Naive thymus-derived CD4-positive, alpha-beta T cell (primary cell): ENCODE measurements around the gene COL6A1. TPM values are rescaled to one million over a fixed set of nuclear protein-coding genes. Genes with fewer than 3 reads are reported as not detected.
A peak's percentile ranks its signal among the peaks of the same experiment; 100 is the strongest.

Experiments used
- ATAC-seq: fragments of 150-1000 bp; cut with Tn5 transposase; 2 replicates; pipeline ENCODE4 v1.10.0; 2021; ENCODE audit warnings: mild to moderate bottlenecking, moderate library complexity
- CTCF ChIA-PET: fragments of 350-600 bp; sonication (Branson Sonifier 250); formaldehyde crosslinking; loops from one replicate; lab custom pipeline; 2021; ENCODE audit warnings: antibody characterized with exemption; lab: Charles Lee
- POLR2A ChIA-PET: fragments of 350-600 bp; sonication (Branson Sonifier 250); formaldehyde crosslinking; loops from one replicate; lab custom pipeline; 2021; ENCODE audit warnings: antibody characterized with exemption, inconsistent platforms; lab: Charles Lee
- DNase-seq, 9 donors: peaks; one replicate each; pipeline versions ENCODE4 v3.0.0 to v3.0.0-alpha.2; 2020 to 2022; ENCODE audit warnings: mixed read lengths in 1 of 9
- H3K27ac ChIP-seq: one replicate; pipeline ENCODE4 v1.7.0; 2013; ENCODE audit warnings: mild to moderate bottlenecking, low read depth, low read length, moderate library complexity
- H3K27me3 ChIP-seq, 2 donors: one replicate each; pipeline ENCODE4 v1.7.0; 2013; ENCODE audit warnings: low read length in 2 of 2, mild to moderate bottlenecking in 2 of 2, moderate library complexity in 2 of 2; ENCODE audit not compliant: control insufficient read depth in 2 of 2, insufficient read depth in 2 of 2
- H3K36me3 ChIP-seq, 3 experiments: 1 replicate in 2 of 3; 2 replicates in 1 of 3; pipeline ENCODE4 v1.7.0; 2013; ENCODE audit warnings: low read length in 3 of 3, mild to moderate bottlenecking in 3 of 3, moderate library complexity in 1 of 3; ENCODE audit not compliant: insufficient read depth in 3 of 3, control insufficient read depth in 2 of 3
- H3K4me1 ChIP-seq, 2 donors: one replicate each; pipeline ENCODE4 v1.7.0; 2013; ENCODE audit warnings: low read length in 2 of 2, mild to moderate bottlenecking in 2 of 2, moderate library complexity in 1 of 2; ENCODE audit not compliant: control insufficient read depth in 2 of 2, insufficient read depth in 2 of 2
- H3K4me3 ChIP-seq: 2 replicates; pipeline ENCODE4 v1.7.0; 2013; ENCODE audit warnings: mild to moderate bottlenecking, low read length
- H3K9me3 ChIP-seq, 3 experiments: 1 replicate in 2 of 3; 2 replicates in 1 of 3; pipeline ENCODE4 v1.7.0; 2013; ENCODE audit warnings: low read length in 3 of 3; ENCODE audit not compliant: control insufficient read depth in 2 of 3
- H3K27ac Mint-ChIP-seq, 9 donors: one replicate each; pipeline ENCODE4 v1.8.0; 2020 to 2022; ENCODE audit warnings: mixed read lengths in 9 of 9, mild to moderate bottlenecking in 8 of 9, moderate library complexity in 5 of 9, inconsistent platforms in 2 of 9
- H3K27me3 Mint-ChIP-seq, 5 donors: one replicate each; pipeline ENCODE4 v1.8.0; 2021 to 2022; ENCODE audit warnings: mixed read lengths in 5 of 5, mild to moderate bottlenecking in 1 of 5
- H3K36me3 Mint-ChIP-seq, 5 donors: one replicate each; pipeline ENCODE4 v1.8.0; 2020 to 2022; ENCODE audit warnings: mixed read lengths in 5 of 5, mild to moderate bottlenecking in 3 of 5, inconsistent platforms in 1 of 5
- H3K4me1 Mint-ChIP-seq, 7 donors: one replicate each; pipeline ENCODE4 v1.8.0; 2020 to 2022; ENCODE audit warnings: mixed read lengths in 7 of 7, mild to moderate bottlenecking in 3 of 7, inconsistent platforms in 1 of 7
- H3K4me3 Mint-ChIP-seq, 10 donors: one replicate each; pipeline ENCODE4 v1.8.0; 2020 to 2022; ENCODE audit warnings: mild to moderate bottlenecking in 10 of 10, mixed read lengths in 10 of 10, moderate library complexity in 6 of 10, inconsistent platforms in 2 of 10
- H3K9me3 Mint-ChIP-seq, 11 donors: one replicate each; pipeline ENCODE4 v1.8.0; 2020 to 2022; ENCODE audit warnings: mixed read lengths in 11 of 11, mild to moderate bottlenecking in 4 of 11, inconsistent platforms in 1 of 11, moderate library complexity in 1 of 11
- intact Hi-C, 2 donors: fragments of 100-400 bp; cut with micrococcal nuclease; formaldehyde crosslinking; loops; one replicate each; pipeline ENCODE4 v1.15.1; 2023
- polyA plus RNA-seq, 2 donors: library from polyadenylated mRNA; unstranded; fragments of 300-500 nt; fragmentation: Illumina TruSeq; gene quantifications; one replicate each; pipeline ENCODE4 v1.2.3, GENCODE V29; 2021
- total RNA-seq, 6 experiments: library from RNA in 5 of 6; stranded (reverse) in 5 of 6; gene quantifications; 1 replicate in 5 of 6; 2 replicates in 1 of 6; pipeline ENCODE4 v1.2.3 and lab custom pipeline; 2021 to 2026

COL6A1 gene
- total and polyA plus RNA-seq, 7 experiments from 2014 or later = 0.22 to 17.1 (median 6.0) TPM

DNA sequence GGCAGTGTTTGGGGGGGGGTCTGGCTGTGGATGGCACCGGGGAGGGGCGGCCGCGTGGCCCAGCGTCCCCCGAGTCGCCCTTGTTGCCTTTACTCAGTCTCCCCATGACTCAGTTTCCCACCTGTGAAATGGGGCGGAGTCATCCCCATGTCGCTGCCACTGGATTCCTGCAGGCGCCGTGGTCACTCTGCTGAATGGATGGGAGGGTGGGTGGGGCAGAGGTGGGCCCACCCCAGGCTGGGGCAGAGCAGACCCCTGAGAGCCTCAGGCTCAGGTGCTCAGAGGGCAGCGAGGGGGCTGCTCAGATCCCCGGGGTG is 2.0 kb downstream of the COL6A1 start:
- H3K27ac Mint-ChIP-seq = no peak overlapping the region
- CTCF ChIA-PET = no interaction called here
- intact Hi-C loops = loop anchor here in 1 of 2 donors (5.0 kb wide), 1 partner anchor 341 kb away; the partner anchor contains the start of gene PCBP3
- peaks cover 0 to 12% (median 6%) of the 10 kb centered on the region in 7 donors for H3K4me1 Mint-ChIP-seq
- H3K9me3 ChIP-seq = no peaks in the 10 kb centered on the region
- H3K9me3 Mint-ChIP-seq = peaks cover 0 to 2% (median 0%) of the 10 kb centered on the region in 11 donors
- peaks cover 0 to 9% (median 0%) of the 10 kb centered on the region in 5 donors for H3K27me3 Mint-ChIP-seq
- H3K27me3 ChIP-seq = peaks cover 0 to 13% of the 10 kb centered on the region in 2 donors
- DNase-seq (peak in 1 of 9 donors; percentile 4), ATAC-seq (no peak)
- no peaks in the 10 kb centered on the region for H3K36me3 ChIP-seq
- H3K27ac ChIP-seq = no peak overlapping the region
- H3K36me3 Mint-ChIP-seq = peaks cover 0 to 11% (median 0%) of the 10 kb centered on the region in 5 donors
- POLR2A ChIA-PET = no interaction called here
- peaks cover 6 to 7% of the 10 kb centered on the region in 2 donors for H3K4me1 ChIP-seq
- H3K4me3 Mint-ChIP-seq = no peak overlapping the region
- no peak overlapping the region for H3K4me3 ChIP-seq

- Histone ChIP-seq H3K4me3 (no peak overlapping the region), H3K27ac (no peak overlapping the region), H3K27me3 (peaks cover 0 to 13% of the 10 kb centered on the region in 2 donors), H3K9me3 (no peaks in the 10 kb centered on the region), H3K36me3 (no peaks in the 10 kb centered on the region), H3K4me1 (peaks cover 6 to 7% of the 10 kb centered on the region in 2 donors)
- ChIA-PET POLR2A (no interaction called here), CTCF (no interaction called here)
- Mint-ChIP-seq H3K9me3 (peaks cover 0 to 2% (median 0%) of the 10 kb centered on the region in 11 donors), H3K36me3 (peaks cover 0 to 11% (median 0%) of the 10 kb centered on the region in 5 donors), H3K27ac (peak overlapping the region in 1 of 9 donors; percentile 72), H3K27me3 (peaks cover 0 to 8% (median 0%) of the 10 kb centered on the region in 5 donors), H3K4me3 (peak overlapping the region in 1 of 10 donors; percentile 25), H3K4me1 (peaks cover 0 to 12% (median 6%) of the 10 kb centered on the region in 7 donors)
- DNase-seq (peak in 2 of 9 donors; percentile 5 to 6), ATAC-seq (no peak)
- intact Hi-C loops = loop anchor here in 1 of 2 donors (5.0 kb wide), 1 partner anchor 342 kb away; the partner anchor contains the start of gene PCBP3
These were observed 2.5 kb downstream of the COL6A1 start for GRCh38 chr21:45983981-45984551.

- Histone ChIP-seq H3K36me3 (no peaks in the 10 kb centered on the region), H3K27me3 (peaks cover 0 to 13% of the 10 kb centered on the region in 2 donors), H3K4me3 (no peak overlapping the region), H3K27ac (no peak overlapping the region), H3K9me3 (no peaks in the 10 kb centered on the region), H3K4me1 (peaks cover 6 to 7% of the 10 kb centered on the region in 2 donors)
- POLR2A ChIA-PET = no interaction called here
- H3K27me3 Mint-ChIP-seq = peaks cover 0 to 4% (median 0%) of the 10 kb centered on the region in 5 donors
- H3K9me3 Mint-ChIP-seq = peaks cover 0 to 2% (median 0%) of the 10 kb centered on the region in 11 donors
- CTCF ChIA-PET = no interaction called here
- peaks cover 0 to 11% (median 0%) of the 10 kb centered on the region in 5 donors for H3K36me3 Mint-ChIP-seq
- peaks cover 0 to 12% (median 5%) of the 10 kb centered on the region in 7 donors for H3K4me1 Mint-ChIP-seq
- DNase-seq (no peak), ATAC-seq (no peak)
- H3K4me3 Mint-ChIP-seq = peak overlapping the region in 1 of 10 donors; percentile 25
- intact Hi-C loops = loop anchor here in 1 of 2 donors (5.0 kb wide), 1 partner anchor 342 kb away; the partner anchor contains the start of gene PCBP3
- H3K27ac Mint-ChIP-seq = peak overlapping the region in 4 of 9 donors; percentile 18 to 72 (median 39)
These were observed 3.1 kb downstream of the COL6A1 start for GRCh38 chr21:45984584-45985095.

- peak overlapping the region in 1 of 9 donors; percentile 72 for H3K27ac Mint-ChIP-seq
- Histone ChIP-seq H3K9me3 (no peaks in the 10 kb centered on the region), H3K36me3 (no peaks in the 10 kb centered on the region), H3K4me3 (no peak overlapping the region), H3K4me1 (peaks cover 3% of the 10 kb centered on the region in 2 donors), H3K27ac (no peak overlapping the region), H3K27me3 (peaks cover 0 to 9% of the 10 kb centered on the region in 2 donors)
- POLR2A ChIA-PET = no interaction called here
- H3K4me3 Mint-ChIP-seq = peak overlapping the region in 2 of 10 donors; percentile 20 to 49
- ATAC-seq (no peak), DNase-seq (peak in 2 of 9 donors; percentile 4 to 5)
- intact Hi-C loops = no loop called here
- CTCF ChIA-PET = no interaction called here
- H3K4me1 Mint-ChIP-seq = peaks cover 0 to 12% (median 4%) of the 10 kb centered on the region in 7 donors
- peaks cover 0 to 11% (median 0%) of the 10 kb centered on the region in 5 donors for H3K36me3 Mint-ChIP-seq
- H3K27me3 Mint-ChIP-seq = peaks cover 0 to 3% (median 0%) of the 10 kb centered on the region in 5 donors
- peaks cover 0 to 2% (median 0%) of the 10 kb centered on the region in 11 donors for H3K9me3 Mint-ChIP-seq
These were observed 4.1 kb downstream of the COL6A1 start for GRCh38 chr21:45985471-45986315.

- Histone ChIP-seq H3K9me3 (no peaks in the 10 kb centered on the region), H3K27me3 (peaks cover 0 to 7% of the 10 kb centered on the region in 2 donors), H3K27ac (no peak overlapping the region), H3K36me3 (no peaks in the 10 kb centered on the region), H3K4me1 (no peaks in the 10 kb centered on the region), H3K4me3 (no peak overlapping the region)
- Mint-ChIP-seq H3K36me3 (peaks cover 0 to 11% (median 0%) of the 10 kb centered on the region in 5 donors), H3K9me3 (peaks cover 0 to 2% (median 0%) of the 10 kb centered on the region in 11 donors), H3K4me3 (no peak overlapping the region), H3K27ac (no peak overlapping the region), H3K4me1 (peaks cover 0 to 12% (median 4%) of the 10 kb centered on the region in 7 donors), H3K27me3 (peaks cover 0 to 3% (median 0%) of the 10 kb centered on the region in 5 donors)
- DNase-seq = peak in 1 of 9 donors; percentile 4
- intact Hi-C loops = no loop called here
- ATAC-seq = no peak
- ChIA-PET POLR2A (no interaction called here), CTCF (no interaction called here)
These were observed 4.9 kb downstream of the COL6A1 start for GRCh38 chr21:45986316-45987051.
